AG09309 (cell line): ENCODE data around the gene UAP1L1.

Experiments used
- DNase-seq: peaks from one replicate; pipeline ENCODE4 v3.0.0-alpha.2; 2010; ENCODE audit warnings: low read depth
- H3K4me3 ChIP-seq: 2 replicates; pipeline ENCODE4 v1.5.1; 2011; ENCODE audit warnings: mild to moderate bottlenecking, low read depth, low read length, moderate library complexity; ENCODE audit not compliant: control insufficient read depth
- TF ChIP-seq, protein P1 (sequence below): IDR thresholded peaks from 2 replicates; pipeline ENCODE4 v1.5.1; 2011; ENCODE audit warnings: mild to moderate bottlenecking, low read depth, low read length, inconsistent platforms; ENCODE audit not compliant: insufficient read depth, control insufficient read depth; ENCODE audit errors: missing control alignments

The UAP1L1 gene

DNA sequence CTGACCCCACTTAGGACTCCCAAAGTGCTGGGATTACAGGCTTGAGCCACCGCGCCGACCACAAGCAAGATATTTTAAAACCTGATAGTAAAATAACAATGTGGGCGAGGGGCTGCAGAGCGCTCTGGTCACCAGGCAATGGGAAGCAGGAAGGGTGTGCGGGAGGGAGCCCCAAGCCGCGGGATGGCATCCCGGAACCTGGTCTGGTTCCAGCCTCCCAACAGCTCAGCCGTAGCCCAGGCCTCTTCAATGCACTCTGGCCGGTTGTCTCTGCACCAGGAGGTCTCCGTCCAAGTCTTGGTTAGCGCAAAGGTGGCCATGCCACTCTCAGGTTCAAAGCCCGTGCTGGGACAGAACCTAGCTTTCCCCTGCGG, 694 bp upstream of the UAP1L1 start:
- TF ChIP-seq, protein P1, sequence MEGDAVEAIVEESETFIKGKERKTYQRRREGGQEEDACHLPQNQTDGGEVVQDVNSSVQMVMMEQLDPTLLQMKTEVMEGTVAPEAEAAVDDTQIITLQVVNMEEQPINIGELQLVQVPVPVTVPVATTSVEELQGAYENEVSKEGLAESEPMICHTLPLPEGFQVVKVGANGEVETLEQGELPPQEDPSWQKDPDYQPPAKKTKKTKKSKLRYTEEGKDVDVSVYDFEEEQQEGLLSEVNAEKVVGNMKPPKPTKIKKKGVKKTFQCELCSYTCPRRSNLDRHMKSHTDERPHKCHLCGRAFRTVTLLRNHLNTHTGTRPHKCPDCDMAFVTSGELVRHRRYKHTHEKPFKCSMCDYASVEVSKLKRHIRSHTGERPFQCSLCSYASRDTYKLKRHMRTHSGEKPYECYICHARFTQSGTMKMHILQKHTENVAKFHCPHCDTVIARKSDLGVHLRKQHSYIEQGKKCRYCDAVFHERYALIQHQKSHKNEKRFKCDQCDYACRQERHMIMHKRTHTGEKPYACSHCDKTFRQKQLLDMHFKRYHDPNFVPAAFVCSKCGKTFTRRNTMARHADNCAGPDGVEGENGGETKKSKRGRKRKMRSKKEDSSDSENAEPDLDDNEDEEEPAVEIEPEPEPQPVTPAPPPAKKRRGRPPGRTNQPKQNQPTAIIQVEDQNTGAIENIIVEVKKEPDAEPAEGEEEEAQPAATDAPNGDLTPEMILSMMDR, result no peak
- peak overlapping the region; percentile 86 for H3K4me3 ChIP-seq
- DNase-seq, result no peak

DNA sequence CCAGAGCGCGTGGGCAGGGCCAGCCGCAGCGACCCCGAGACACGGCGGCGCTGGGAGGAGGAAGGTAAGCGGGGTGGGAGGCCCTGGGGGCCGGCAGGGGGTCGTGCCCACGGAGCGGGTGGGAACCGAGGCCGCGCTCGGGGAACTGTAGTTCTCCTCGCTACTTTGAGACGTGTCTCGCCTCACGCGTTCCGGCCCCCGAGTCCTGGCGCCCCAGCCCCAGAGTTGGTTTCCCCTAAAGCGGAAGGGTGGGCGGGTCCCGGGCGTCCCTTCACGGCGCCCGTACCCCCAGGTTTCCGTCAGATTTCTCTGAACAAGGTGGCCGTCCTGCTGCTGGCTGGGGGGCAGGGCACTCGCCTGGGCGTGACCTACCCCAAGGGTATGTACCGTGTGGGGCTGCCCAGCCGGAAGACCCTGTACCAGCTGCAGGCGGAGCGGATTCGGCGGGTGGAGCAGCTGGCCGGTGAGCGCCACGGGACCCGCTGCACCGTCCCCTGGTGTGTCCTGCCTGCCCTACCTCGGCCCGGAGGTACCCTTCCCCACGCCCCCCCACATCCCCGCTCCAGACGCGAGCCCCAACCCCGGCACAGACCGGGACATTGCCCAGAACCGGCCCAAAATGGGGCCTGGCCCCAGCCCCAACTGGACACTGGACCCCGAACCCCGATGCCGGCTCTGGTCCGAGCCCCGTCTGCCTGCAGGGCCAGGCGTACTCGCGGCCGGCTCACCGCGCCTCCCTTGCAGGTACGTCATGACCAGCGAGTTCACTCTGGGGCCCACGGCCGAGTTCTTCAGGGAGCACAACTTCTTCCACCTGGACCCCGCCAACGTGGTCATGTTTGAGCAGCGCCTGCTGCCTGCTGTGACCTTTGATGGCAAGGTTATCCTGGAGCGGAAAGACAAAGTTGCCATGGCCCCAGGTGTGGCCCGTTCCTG, 709 bp downstream of the UAP1L1 start:
- H3K4me3 ChIP-seq, result peak overlapping the region; percentile 86
- no peak for DNase-seq
- TF ChIP-seq, protein P1, result no peak

DNA sequence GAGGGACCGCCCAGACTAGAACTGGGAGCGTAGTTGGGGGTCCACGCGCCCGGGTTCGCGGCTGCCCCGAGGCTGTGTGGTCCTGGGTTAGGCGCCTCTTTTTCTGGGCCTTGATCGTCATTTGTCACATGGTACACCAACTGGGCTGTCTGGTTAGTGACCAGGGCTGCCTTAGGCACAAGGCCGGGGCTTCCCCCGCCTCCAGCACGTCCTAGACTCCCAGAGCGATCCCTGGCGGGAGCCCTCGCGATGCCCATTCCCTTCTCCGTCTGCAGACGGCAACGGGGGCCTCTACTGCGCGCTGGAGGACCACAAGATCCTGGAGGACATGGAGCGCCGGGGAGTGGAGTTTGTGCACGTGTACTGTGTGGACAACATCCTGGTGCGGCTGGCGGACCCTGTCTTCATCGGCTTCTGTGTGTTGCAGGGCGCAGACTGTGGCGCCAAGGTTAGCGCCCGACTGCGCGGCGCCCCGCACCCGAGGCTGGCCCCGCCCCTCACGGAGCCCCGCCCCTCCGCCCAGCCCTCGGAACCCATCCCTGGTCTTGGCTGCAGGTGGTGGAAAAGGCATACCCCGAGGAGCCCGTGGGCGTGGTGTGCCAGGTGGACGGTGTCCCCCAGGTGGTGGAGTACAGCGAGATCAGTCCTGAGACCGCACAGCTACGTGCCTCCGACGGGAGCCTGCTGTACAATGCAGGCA, 1.5 kb downstream of the UAP1L1 start:
- TF ChIP-seq, protein P1, result no peak
- H3K4me3 ChIP-seq, result peak overlapping the region; percentile 86

DNA sequence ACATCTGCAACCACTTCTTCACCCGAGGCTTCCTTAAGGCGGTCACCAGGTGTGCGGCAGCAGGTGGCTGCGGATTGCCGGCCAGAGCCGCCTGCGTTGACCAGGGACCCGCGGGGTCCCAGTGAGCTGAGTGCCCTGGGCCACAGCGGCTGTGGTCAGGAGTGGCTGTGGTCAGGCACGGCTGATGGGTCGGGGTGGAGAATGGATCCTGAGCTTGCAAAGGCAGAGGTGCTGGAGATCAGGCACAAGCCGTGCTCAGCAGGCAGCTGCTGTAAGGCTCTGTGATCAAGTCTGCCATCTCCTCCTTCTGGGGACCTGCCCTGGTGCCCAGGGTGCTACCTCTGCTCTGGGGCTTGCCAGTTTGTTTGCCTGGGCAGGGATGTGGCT, 2.1 kb downstream of the UAP1L1 start:
- TF ChIP-seq, protein P1, result no peak
- H3K4me3 ChIP-seq, result no peak overlapping the region
- no peak for DNase-seq

More for the DNA sequence above, 1.5 kb downstream of the UAP1L1 start:
- DNase-seq, result no peak

DNA sequence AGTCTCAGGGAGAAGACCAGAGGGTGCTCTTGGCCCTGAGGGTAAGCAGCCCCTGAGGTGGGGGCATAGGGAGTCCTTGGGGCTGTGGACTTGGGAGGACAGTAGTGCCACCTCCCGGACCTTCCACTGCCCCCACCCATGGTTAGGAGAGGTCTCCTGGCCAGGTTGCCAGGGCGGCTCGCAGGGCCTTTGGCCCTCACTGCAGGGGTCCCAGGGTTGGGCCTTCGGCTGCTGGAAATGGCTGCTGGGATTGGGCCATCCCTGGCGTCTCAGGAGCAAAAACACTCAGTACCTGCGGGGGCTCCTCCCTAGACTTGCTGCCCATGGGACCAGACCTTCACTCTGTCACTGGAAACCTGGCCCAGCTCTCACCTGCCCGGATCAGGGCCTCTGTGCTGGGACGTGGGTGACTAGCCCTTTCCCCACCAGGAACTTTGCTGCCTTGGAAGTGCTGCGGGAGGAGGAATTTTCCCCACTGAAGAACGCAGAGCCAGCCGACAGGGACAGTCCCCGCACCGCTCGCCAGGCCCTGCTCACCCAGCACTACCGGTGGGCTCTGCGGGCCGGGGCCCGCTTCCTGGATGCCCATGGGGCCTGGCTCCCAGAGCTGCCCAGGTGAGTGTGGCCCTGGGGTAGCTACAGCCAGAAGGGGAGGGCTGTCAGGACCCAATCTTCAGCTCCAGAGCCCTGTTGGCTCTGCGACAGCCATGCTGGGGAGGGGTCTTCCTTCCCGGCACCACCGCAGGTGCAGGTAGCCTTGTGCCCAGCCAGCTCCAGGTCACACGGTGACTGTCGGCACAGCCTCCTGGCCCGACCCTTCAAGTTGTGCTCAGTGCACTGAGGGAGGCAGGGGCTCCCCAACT, 3.2 kb downstream of the UAP1L1 start:
- H3K4me3 ChIP-seq, result no peak overlapping the region
- no peak for DNase-seq
- TF ChIP-seq, protein P1, result no peak

DNA sequence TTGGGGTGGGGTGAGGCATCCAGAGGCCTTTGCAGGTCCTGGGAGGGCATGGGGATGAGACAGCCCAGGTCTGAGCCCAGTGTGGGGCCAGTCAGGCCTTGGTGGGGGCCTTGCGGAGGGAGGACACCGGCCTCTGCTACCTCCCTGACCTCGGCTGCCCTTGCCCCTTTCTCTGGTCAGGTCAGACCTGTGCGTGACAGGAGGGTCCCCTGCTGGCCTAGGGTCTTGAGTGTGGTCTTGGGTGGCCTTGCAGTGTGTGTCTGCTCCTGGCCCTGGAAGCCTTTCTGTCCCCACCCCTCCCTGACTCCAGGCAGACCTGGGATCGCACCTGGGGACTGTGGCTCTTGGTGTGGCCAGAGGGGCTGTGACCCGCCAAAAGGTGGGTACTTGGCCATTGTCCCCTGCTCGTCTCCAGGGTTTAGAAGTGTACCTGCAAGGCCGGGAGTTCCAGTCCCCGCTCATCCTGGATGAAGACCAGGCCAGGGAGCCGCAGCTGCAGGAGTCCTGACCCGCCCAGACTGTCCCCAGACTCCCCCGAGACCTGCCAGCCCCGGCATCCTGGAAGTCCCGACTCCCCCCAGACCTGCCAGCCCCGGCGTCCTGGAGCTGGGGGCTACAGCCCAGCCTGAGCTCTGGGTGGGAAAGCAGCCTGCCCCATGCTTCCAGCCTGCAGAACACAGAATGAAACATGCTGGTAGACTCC, 5.1 kb downstream of the UAP1L1 start:
- H3K4me3 ChIP-seq, result no peak overlapping the region
- TF ChIP-seq, protein P1, result no peak
- DNase-seq, result no peak
